Measurements from ENCODE around the gene PHLDB1. TPM values are rescaled to one million over a fixed set of nuclear protein-coding genes. Genes with fewer than 3 reads are reported as not detected.
A peak's percentile ranks its signal among the peaks of the same experiment; 100 is the strongest.

PHLDB1 gene
- total RNA-seq, 1 experiment from 2014 or later, result 55.3 TPM

- no peaks in the 10 kb centered on the region for H3K9me3 ChIP-seq
- no peak for DNase-seq
- H3K27me3 ChIP-seq, result no peaks in the 10 kb centered on the region
- H3K4me3 ChIP-seq, result no peak overlapping the region
- H3K36me3 ChIP-seq, result peaks cover 30% of the 10 kb centered on the region
Observed at GRCh38 chr11:118615976-118616371, 8.6 kb downstream of the PHLDB1 start.

- peak; percentile 81 for DNase-seq
- H3K27me3 ChIP-seq, result no peaks in the 10 kb centered on the region
- H3K36me3 ChIP-seq, result peaks cover 27% of the 10 kb centered on the region
- no peak overlapping the region for H3K4me3 ChIP-seq
- no peaks in the 10 kb centered on the region for H3K9me3 ChIP-seq
Observed at GRCh38 chr11:118618115-118618990, 10.9 kb downstream of the PHLDB1 start.

- H3K4me3 ChIP-seq, result no peak overlapping the region
- H3K9me3 ChIP-seq, result no peaks in the 10 kb centered on the region
- DNase-seq, result peak; percentile 78
- peaks cover 32% of the 10 kb centered on the region for H3K36me3 ChIP-seq
- H3K27me3 ChIP-seq, result no peaks in the 10 kb centered on the region
Observed at GRCh38 chr11:118618991-118619375, 11.6 kb downstream of the PHLDB1 start.

DNA sequence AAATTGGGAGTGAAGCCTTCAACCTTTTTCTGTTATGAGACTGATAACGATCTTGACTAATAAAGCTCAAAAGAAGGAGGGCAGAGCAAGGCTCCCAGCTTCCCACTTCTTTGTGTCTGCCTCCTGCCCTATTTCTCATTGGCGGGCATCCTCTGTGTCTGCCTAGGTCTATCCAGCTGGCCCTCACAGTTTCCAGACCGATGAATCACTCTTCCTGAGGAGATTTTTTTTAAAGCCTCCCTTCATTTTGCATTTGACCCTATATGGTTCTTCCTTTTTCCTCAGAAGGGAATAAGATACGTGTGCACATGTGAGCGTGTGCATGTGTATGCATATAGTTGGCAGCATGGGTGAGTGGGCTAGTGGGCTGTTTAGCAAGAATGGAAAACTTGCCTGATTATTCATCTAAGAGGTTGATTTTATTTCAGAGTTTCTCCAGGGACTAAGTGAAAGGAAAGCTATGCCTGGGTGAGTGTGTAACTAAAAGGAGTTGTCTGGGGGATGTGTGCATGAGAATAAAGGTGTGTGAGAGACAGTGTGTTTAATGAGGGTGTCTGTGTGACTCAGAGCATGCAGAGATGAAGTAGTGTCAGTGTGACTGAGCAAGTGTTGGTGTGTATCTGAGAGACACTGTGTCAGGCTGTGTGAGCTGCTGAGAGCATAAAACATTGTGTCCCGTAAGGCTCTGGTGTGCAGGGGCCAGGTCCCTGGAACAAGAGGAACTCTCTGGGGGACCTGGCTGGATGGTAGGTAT lies 12.2 kb downstream of the PHLDB1 start:
- peak; percentile 91 for DNase-seq
- H3K4me3 ChIP-seq, result no peak overlapping the region; the same call in 1 of the 2 replicates
- peaks cover 33% of the 10 kb centered on the region for H3K36me3 ChIP-seq
- H3K27me3 ChIP-seq, result no peaks in the 10 kb centered on the region
- H3K9me3 ChIP-seq, result no peaks in the 10 kb centered on the region

DNA sequence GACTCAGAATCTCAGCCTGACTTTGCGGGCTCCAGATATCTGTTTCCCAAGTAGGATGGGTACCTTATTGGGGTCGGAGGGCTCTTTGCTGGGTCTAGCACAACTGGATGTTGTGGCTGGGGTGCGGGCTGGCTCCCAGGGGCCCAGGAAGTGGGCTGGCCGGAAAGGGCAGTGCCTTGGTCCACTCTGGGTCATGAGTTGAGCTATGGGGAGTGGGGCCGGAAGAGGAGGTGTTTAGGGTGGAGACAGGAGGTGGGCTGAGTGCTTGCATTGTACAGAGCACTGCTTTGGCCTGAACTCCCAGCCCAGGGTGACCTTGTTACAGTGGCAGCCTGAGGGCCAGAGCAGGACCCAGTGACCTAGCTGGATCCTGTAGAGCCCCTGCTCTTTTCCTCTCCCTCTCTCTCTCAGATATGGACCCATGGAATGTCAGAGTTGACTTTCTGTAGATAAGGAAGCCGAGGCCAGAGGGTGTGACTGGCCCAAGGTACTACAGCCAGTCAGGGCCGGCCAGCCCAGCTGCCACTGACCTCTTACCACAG lies 13.2 kb downstream of the PHLDB1 start:
- no peaks in the 10 kb centered on the region for H3K27me3 ChIP-seq
- H3K9me3 ChIP-seq, result no peaks in the 10 kb centered on the region
- H3K36me3 ChIP-seq, result peaks cover 40% of the 10 kb centered on the region
- DNase-seq, result no peak
- peak overlapping the region; percentile 69 for H3K4me3 ChIP-seq

GRCh38 chr11:118621071-118621783 lies 13.8 kb downstream of the PHLDB1 start:
- Histone ChIP-seq H3K9me3 (no peaks in the 10 kb centered on the region), H3K4me3 (peak overlapping the region; percentile 69), H3K36me3 (peaks cover 41% of the 10 kb centered on the region), H3K27me3 (no peaks in the 10 kb centered on the region)
- DNase-seq, result peak; percentile 92

DNA sequence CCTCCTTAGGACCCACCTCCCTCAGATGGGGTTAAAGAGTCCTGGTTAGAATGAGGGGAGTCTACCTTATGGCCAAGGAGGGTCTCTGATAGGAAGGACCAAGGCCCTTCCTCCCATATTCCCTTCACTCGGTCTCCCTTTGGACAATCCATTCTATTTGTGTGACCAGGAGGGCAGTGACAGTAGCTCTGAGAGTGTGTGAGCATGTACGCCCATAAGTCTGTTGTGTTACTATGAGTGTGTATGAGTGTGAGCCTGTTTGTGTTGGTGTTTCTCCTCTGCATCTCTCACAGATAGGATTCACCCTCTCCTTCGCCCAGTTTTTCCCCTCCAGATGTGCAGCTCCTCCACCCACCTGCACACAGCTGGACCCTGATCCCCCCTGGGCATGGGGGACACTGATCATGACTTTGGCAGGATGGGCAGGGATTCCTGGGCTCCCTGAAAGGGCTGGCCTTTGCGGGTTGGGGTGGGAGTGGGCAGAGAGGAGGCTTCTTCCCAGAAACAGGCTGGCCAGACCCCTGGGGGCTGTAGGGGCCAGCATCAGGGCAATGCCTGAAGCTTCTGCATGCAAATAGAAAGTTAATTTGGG lies 14.5 kb downstream of the PHLDB1 start:
- H3K9me3 ChIP-seq, result no peaks in the 10 kb centered on the region
- DNase-seq, result no peak

DNA sequence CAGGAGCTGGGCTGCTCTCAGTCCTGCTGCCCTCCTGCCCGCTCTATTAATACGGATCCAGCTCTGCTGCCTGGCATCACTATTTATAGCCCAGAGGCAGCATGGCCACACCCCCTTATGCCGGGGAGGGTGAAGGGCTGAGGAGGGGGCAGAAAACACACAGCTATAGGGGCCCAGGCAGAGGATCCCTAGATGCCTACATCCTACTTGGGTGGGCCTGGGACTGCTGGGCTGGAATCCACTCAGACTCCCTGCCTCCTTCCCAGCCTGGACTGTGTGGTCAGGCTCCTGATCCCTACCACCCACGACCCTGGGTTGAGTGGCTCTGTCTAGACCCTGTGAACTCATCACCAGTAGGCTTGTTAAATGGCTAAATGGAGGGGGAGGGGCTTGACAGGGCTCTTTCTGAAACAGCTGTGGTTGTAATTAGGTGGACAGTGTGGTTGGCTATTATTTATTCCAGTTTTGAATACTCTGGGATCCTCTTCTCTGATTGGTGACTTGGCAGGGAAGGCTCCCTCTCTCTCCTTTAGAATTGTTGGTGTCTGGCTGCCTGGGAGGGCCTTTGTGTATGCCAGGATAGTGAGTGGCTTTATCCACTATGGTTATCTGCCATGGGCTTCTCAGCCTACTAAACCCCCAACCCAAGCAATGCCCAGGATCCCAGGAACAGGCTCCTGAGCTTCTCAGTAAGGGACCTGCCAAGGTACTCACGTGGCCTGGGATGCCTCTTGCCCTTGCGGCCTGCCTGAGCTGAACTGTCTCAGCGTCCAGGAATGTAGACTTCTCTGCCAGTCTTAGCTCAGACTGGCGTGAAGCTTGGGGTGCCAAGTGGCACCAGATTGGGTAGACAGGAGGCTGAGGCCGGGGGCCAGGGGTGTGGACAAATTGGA lies 15.2 kb downstream of the PHLDB1 start:
- Histone ChIP-seq H3K27me3 (no peaks in the 10 kb centered on the region), H3K9me3 (no peaks in the 10 kb centered on the region), H3K4me3 (peak overlapping the region; percentile 69), H3K36me3 (peaks cover 47% of the 10 kb centered on the region)
- DNase-seq, result peak; percentile 98

More for the DNA sequence above, 14.5 kb downstream of the PHLDB1 start:
- peak overlapping the region; percentile 69 for H3K4me3 ChIP-seq
- H3K36me3 ChIP-seq, result peaks cover 42% of the 10 kb centered on the region
- no peaks in the 10 kb centered on the region for H3K27me3 ChIP-seq

DNA sequence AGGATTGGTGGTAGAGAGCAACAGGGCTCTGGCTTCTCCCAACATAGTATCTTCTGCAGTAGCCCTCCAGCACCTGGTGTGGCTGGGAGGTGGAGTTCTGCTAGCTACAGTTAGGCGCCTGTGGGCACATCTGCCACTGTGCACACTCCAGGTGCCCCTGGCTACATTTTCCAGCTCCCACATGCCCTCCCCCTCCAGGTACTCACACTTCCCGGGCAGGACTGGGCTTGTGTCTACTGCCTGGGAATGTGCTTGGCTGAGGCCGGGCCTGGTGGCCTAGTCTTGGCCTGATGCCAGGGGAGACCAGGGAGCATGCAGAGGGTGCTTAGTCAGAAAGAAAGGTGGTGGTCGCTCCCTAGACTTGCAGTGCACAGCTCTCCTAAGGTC lies 15.8 kb downstream of the PHLDB1 start:
- peak; percentile 81 for DNase-seq
- peak overlapping the region; percentile 26 for H3K4me3 ChIP-seq
- peaks cover 54% of the 10 kb centered on the region for H3K36me3 ChIP-seq
- no peaks in the 10 kb centered on the region for H3K27me3 ChIP-seq
- H3K9me3 ChIP-seq, result no peaks in the 10 kb centered on the region

- Histone ChIP-seq H3K4me3 (no peak overlapping the region), H3K9me3 (no peaks in the 10 kb centered on the region), H3K27me3 (no peaks in the 10 kb centered on the region), H3K36me3 (peaks cover 63% of the 10 kb centered on the region)
- peak; percentile 49 for DNase-seq
Observed at GRCh38 chr11:118625036-118625690, 17.7 kb downstream of the PHLDB1 start.

- H3K36me3 ChIP-seq, result peaks cover 66% of the 10 kb centered on the region
- no peaks in the 10 kb centered on the region for H3K27me3 ChIP-seq
- no peaks in the 10 kb centered on the region for H3K9me3 ChIP-seq
- DNase-seq, result peak; percentile 29
- H3K4me3 ChIP-seq, result no peak overlapping the region
Observed at GRCh38 chr11:118625976-118626375, 18.6 kb downstream of the PHLDB1 start.

- Histone ChIP-seq H3K36me3 (peaks cover 74% of the 10 kb centered on the region), H3K4me3 (no peak overlapping the region), H3K9me3 (no peaks in the 10 kb centered on the region), H3K27me3 (no peaks in the 10 kb centered on the region)
- DNase-seq, result no peak
Observed at GRCh38 chr11:118627566-118627965, 20.2 kb downstream of the PHLDB1 start.

DNA sequence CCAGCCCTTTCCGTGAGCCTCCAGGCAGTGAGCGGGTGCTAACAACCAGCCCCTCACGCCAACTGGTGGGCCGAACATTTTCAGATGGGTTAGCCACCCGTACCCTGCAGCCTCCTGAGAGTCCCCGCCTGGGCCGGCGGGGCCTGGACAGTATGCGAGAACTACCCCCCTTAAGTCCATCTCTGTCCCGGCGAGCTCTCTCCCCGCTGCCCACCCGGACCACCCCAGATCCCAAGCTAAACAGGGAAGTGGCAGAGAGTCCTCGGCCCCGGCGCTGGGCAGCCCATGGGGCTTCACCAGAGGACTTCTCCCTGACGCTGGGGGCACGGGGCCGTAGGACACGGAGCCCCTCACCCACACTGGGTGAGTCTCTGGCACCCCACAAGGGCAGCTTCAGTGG lies 20.6 kb downstream of the PHLDB1 start:
- Histone ChIP-seq H3K9me3 (no peaks in the 10 kb centered on the region), H3K4me3 (no peak overlapping the region), H3K36me3 (peaks cover 74% of the 10 kb centered on the region), H3K27me3 (no peaks in the 10 kb centered on the region)
- no peak for DNase-seq

GRCh38 chr11:118628432-118628831 lies 21.0 kb downstream of the PHLDB1 start:
- no peaks in the 10 kb centered on the region for H3K9me3 ChIP-seq
- no peaks in the 10 kb centered on the region for H3K27me3 ChIP-seq
- DNase-seq, result no peak
- H3K4me3 ChIP-seq, result no peak overlapping the region
- H3K36me3 ChIP-seq, result peaks cover 75% of the 10 kb centered on the region

- H3K9me3 ChIP-seq, result no peaks in the 10 kb centered on the region
- no peak overlapping the region for H3K4me3 ChIP-seq
- H3K27me3 ChIP-seq, result no peaks in the 10 kb centered on the region
- H3K36me3 ChIP-seq, result peaks cover 75% of the 10 kb centered on the region
- DNase-seq, result no peak
Observed at GRCh38 chr11:118628861-118629549, 21.6 kb downstream of the PHLDB1 start.
